GM18505 (cell line): ENCODE results near the gene P2RY8.
"Not testable (repeated sequence)": the region's sequence is repeated elsewhere in the genome, so short reads cannot be mapped to it uniquely, and the experiment has no call there.

Experiments used
- ATAC-seq: cut with Tn5 transposase; IDR thresholded peaks from one replicate; pipeline ENCODE4 v1.9.1; 2021; ENCODE audit not compliant: unreplicated experiment
- POLR2A ChIP-seq: IDR thresholded peaks from 4 replicates; pipeline ENCODE4 v1.6.1; 2011; ENCODE audit warnings: borderline replicate concordance; ENCODE audit not compliant: insufficient read depth, insufficient read length; ENCODE audit errors: extremely low read depth

The P2RY8 gene

DNA sequence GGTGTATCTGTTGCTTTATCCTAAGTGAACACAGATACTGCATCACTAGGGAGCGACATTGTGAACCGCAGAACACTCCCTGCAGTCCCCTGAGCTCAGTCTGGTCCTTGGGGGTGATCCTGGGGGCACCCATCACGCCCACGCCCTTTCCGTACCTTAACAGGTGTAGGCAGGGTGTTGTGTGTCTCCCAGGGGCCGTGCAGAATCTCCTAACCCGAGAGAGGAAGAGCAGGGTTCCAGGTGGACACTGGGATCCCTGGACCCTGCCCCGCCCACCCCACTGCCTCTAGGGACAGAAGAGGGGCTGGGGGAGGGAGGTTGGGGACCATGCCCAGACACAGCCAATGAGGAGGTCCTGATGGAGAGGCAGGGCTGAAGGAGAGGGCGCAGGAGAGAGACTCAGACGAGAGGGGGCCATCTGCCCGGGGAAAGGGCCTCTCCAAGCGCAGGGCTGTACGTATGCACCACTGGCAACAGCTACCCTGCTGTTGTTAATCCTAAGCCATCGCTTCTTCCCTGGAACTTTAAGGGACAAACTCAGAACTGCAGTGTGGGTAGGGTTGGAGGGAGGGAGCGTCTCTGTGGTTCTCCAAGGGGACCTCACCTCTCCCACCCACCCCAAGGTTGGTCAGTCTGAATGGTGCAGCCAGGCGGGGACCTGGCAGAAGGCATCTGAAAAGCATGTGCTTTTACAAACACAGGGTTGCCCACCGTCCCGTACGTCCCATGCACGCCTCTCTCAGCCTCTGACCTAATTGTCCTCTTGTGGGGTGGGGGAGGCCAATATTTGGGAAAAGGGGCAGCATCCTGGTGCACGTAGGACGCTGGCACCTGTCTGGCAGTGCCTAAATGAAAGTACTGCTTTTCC is 2.5 kb downstream of the P2RY8 start:
- TF ChIP-seq POLR2A: peak; percentile 14
- ATAC-seq: no peak

DNA sequence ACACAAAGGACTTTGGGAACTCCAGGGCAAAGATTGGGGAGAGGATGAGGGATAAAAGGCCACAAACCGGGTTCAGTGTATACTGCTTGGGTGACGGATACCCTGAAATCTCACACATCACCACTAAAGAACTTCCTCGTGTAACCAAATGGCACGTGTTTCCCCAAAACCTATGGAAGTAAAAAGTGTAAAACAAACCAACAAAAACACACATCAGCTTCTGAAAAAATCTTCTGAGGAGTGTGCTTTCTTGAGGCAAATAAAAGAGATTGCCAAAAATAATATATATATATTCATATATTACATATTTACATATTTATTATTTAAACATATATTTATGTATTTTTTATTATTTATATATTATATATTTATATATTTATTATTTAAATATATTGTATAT is 3.9 kb downstream of the P2RY8 start:
- no peak for ATAC-seq
- TF ChIP-seq POLR2A: no peak

DNA sequence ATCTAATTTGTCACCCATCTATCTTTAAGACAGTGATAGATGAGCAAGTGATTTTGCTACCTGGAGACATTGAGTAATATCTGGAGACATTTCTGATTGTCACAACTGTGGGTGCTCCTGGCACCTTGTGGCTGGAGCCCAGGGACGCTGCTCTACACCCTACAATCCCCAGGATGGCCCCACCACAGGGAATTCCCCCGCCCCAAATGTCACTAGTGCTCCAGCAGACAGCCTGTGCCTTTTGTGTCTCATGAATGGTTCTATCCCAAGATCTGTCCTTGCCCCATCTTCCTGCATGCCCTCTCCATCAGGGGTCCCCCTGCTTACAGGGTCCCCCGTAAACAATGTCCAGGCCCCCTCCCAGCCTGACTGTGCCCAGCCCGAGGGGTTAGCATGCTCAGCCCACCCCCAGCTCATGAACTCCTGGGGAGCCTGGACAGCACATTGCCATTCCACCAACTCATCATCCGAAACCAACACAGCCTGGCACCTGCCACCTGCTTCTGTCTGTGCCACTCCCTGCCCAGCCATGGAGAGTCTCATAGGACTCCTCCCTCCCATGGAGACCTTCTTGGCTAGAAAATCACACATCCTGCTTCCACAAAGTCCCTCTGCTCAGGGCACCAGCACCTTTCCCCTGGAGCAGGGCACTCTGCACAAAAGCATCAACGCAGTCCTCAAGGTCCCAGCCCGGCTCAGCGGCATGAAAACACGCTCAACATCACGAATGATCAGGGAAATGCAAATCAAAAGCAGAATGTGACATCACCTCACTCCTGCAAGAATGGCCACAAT is 5.7 kb downstream of the P2RY8 start:
- TF ChIP-seq POLR2A: no peak
- ATAC-seq: no peak

DNA sequence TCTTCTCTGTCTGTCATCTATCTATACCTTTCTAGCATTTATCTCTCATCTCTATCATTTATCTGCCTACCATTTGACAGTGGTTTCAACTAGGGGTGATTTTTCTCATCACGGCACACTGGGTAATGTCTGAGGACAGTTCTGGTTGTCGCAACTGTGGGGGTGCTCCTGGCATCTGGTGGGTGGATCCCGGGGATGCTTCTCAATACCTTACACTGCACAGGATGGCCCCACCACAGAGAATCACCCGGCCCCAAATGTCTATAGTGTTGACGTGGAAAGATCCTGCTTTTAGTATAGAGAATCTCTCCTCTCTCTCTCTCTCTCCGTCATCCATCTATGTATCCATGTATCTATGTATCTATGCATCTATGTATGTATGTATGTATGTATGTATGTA is 7.2 kb downstream of the P2RY8 start:
- no peak for TF ChIP-seq POLR2A
- ATAC-seq: no peak

DNA sequence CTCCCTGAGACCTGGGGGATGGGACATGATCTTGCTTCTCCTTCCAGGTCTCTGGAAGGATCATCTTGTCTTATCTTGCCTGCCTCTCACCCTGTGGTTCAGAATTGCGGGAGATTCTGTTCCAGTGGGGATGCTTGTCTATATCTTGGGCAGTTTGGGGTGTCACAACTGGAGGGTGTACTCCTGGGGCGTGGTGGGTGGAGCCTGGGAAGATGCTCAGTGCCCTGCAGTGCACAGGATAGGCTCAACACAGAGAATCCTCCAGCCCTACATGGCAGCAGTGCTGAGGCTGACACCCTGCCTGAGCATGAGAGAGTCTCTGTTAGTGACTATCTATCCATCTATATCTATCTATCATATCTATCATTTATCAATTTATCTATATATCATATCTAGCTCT is 7.7 kb downstream of the P2RY8 start:
- TF ChIP-seq POLR2A: no peak
- no peak for ATAC-seq

DNA sequence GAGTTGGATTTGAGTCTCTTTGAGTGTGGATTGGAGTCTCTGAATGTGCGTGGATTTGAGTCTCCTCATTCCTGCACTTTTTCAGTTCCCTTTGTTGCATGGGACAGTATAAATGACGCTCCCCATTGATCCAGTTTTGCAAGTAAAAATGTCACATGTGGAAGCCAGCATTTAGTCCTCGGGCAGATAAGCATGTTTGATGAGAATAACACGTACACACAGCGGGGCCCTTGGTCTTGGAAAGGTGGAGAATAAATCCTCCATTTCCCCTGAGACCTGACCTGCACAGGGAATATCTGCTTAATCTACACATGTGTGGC is 8.1 kb downstream of the P2RY8 start:
- no peak for TF ChIP-seq POLR2A
- no peak for ATAC-seq

DNA sequence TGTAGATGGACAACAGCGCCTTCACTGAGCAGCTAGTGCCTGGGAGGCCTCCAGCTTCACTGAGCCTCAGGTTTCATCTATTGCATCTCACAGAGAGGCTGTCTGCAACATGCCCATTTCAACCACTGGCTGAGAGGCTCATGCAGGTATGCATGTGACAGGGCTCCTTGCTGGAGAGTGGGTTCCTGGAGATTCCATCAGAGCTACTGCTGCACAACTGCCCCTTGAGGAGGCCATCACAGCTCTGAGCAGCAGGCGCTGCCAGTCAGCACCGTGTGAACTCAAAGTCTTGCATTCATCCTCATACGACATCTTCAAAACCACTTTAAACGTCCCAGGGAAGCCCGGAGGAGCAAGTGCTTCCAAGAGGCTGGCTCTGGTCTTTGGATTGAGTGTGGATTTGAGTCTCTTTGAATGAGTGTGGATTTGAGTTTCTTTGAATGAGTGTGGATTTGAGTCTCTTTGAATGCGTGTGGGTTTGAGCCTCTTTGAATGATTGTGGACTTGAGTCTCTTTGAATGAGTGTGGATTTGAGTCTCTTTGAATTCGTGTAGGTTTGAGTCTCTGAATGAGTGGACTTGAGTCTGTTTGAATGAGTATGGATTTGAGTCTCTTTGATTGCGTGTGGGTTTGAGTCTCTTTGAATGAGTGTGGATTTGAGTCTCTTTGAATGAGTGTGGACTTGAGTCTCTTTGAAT is 8.7 kb downstream of the P2RY8 start:
- ATAC-seq: no peak
- no peak for TF ChIP-seq POLR2A

DNA sequence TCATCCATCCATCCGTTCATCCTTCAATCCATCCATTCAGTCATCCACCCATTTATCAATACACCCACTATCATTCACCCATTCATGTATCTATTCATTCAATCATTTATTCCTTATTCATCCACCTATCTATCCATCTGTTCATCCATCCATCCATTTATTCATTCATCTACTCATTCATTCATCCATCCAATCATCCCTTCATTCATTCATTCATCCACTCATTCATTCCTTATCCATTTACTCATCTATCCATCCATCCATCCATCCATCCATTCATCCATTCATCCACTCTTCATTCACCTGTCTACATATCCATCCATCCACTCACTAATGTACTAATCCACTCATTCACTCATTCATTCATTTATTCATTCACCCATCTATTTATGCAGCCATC is 9.5 kb downstream of the P2RY8 start:
- no peak for TF ChIP-seq POLR2A
- ATAC-seq: no peak

DNA sequence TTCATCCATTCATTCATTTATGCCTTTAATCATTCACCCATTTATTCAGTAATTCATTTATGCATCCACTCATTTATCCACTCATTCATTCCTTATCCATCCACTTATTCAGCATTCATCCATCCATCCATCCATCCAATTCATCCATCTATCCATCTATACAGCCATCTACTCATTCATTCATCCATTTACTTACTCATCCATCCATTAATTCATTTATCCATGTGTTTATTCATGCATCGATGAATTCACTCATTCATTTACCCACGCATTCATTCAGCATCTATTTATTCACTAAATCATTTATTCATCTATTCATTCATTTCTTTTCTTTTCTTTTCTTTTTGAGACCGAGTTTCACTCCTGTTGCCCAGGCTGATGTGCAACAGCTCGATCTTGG is 10.4 kb downstream of the P2RY8 start:
- no peak for ATAC-seq

DNA sequence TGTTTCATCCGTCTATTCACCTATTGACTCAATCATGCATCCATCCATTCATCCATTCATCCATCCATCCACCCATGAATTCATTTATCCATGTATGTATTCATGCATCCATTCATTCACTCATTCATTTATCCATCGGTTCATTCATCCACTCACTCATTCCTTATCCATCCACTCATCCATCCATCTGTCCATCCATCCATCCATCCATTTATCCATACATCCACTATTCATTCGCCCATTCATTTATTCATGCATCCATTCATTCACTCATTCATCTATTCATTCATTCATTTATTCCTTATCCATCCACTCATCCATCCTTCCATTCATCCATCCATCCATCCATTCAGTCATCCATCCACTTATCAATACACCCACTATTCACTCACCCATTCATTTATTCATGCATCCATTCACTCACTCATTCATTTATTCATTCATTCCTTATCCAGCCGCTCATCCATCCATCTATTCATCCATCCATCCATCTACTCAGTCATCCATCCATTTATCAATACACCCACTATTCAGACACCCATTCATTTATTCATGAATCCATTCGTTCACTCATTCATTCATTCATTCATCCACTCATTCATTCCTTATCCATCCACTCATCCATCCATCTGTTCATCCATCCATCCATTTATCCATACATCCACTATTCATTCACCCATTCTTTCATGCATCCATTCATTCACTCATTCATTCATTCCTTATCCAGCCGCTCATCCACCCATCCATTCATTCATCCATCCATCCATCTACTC is 11.2 kb downstream of the P2RY8 start:
- TF ChIP-seq POLR2A: no peak
- ATAC-seq: no peak

More for the DNA sequence above, 10.4 kb downstream of the P2RY8 start:
- no peak for TF ChIP-seq POLR2A

DNA sequence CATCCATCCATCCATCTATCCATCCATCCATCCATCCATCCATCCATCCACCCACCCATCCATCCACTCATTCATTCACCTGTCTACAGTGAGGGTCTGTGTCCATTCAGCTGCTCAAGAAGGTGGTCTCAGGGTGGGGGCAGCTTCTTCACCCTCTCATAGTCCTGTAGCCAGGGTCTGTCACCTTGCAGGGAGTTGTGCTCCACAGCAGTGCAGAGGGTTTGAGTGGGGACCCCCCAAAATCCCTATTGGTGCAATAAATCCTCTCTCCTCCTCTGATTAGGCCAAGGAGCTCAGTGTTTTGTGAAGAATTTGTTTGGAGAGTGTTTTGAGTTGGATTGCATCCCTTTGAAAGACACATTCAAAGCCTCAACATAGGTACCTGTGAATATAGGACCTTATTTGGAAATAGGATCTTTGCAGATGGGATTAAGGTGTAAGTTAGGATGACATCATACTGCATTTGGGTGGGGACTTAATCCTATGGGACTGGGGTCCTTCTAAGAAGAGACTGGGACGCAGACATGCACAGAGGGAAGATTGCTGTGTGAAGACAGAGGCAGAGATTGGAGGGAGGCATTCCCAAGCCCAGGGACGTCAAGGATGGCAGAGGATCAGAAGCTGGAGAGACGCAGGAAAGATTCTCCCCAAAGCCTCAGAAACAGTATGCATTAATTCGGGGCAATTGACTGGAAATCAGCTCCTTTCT is 12.0 kb downstream of the P2RY8 start:
- ATAC-seq: no peak
- no peak for TF ChIP-seq POLR2A

DNA sequence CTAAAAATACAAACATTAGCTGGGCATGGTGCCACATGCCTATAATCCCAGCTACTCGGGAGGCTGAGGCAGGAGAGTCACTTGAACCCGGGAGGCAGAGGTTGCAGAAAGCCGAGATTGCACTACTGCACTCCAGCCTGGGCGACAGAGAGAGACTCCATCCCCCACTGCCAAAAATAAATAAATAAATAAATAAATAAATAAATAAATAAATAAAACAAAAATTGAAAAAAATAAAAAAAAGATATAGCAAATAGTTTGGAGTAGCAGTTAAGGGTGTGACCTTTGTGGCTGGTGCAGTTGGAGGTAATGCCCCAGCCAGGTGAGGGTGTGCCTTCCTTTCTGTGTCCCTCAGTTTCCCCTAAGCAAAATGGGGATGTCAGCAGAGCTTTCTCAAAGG is 14.1 kb downstream of the P2RY8 start:
- ATAC-seq: not testable (repeated sequence)
